ENCODE results near the gene XPO5.

- TF ChIP-seq, protein P1, sequence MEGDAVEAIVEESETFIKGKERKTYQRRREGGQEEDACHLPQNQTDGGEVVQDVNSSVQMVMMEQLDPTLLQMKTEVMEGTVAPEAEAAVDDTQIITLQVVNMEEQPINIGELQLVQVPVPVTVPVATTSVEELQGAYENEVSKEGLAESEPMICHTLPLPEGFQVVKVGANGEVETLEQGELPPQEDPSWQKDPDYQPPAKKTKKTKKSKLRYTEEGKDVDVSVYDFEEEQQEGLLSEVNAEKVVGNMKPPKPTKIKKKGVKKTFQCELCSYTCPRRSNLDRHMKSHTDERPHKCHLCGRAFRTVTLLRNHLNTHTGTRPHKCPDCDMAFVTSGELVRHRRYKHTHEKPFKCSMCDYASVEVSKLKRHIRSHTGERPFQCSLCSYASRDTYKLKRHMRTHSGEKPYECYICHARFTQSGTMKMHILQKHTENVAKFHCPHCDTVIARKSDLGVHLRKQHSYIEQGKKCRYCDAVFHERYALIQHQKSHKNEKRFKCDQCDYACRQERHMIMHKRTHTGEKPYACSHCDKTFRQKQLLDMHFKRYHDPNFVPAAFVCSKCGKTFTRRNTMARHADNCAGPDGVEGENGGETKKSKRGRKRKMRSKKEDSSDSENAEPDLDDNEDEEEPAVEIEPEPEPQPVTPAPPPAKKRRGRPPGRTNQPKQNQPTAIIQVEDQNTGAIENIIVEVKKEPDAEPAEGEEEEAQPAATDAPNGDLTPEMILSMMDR (IDR thresholded peaks at IDR 0.05) = no peak
- TF ChIP-seq POLR2A (IDR thresholded peaks at IDR 0.05) = no peak
Measured at GRCh38 chr6:43579171-43579570, 3.3 kb upstream of the XPO5 start.
